ENCODE data around the gene IGF2BP2. TPM values are rescaled to one million over a fixed set of nuclear protein-coding genes. Genes with fewer than 3 reads are reported as not detected.

The IGF2BP2 gene
- total and polyA plus RNA-seq, 9 of the 15 experiments (the other 6 are each of a cell fraction or from before 2014, with no cell fraction given) = 3.2 to 59.6 (median 30.5) TPM

DNA sequence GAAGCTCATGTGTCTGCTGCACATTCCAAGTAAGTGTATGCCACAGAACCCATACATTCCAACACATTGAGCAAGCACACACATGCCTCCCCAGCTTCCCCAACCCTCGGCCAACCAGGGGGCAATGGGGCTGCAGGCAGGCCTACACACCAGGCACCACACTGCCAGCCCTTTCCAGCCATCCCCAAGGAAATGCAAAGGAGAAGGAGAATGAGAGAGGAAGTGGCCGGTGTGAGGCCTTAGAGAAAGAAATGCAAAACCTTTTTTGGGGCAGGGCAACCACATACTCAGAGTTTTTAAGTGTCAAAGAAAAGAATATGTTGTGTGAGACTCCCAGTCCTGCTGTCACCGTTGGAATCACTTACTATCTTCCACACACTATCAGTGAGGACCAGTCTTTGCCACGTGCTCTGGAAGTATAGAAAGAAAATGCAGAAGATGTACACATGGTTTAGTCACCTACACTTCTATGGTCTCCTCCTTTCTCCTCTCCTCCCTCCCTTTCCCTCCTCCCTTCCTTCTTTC, 11.1 kb downstream of the IGF2BP2 start (continued):
- TF ChIP-seq, protein P1, sequence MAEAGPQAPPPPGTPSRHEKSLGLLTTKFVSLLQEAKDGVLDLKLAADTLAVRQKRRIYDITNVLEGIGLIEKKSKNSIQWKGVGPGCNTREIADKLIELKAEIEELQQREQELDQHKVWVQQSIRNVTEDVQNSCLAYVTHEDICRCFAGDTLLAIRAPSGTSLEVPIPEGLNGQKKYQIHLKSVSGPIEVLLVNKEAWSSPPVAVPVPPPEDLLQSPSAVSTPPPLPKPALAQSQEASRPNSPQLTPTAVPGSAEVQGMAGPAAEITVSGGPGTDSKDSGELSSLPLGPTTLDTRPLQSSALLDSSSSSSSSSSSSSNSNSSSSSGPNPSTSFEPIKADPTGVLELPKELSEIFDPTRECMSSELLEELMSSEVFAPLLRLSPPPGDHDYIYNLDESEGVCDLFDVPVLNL (CRISPR knock-in tag; IDR thresholded peaks at IDR 0.05; ENCODE audit: low read depth) = no peak
- no peak for TF ChIP-seq CHAMP1 (IDR thresholded peaks at IDR 0.05)
- peak in 1 of 2 experiments; percentile 27 for TF ChIP-seq AFF1 (IDR thresholded peaks at IDR 0.05; ENCODE audit: low read depth in 1 of 2, partially characterized antibody in 2 of 2)
- no peak for TF ChIP-seq PYGO2 (tag; IDR thresholded peaks at IDR 0.05)
- peak; percentile 88 for TF ChIP-seq SPI1 (IDR thresholded peaks at IDR 0.05; ENCODE audit: borderline replicate concordance, low read depth, low read length)
- peak; percentile 94 for TF ChIP-seq MYC (IDR thresholded peaks at IDR 0.05; ENCODE audit: low read depth, low read length)
- peak; percentile 70; the same call in 1 of the 2 replicates for TF ChIP-seq MYC (CRISPR knock-in tag; IDR thresholded peaks at IDR 0.05; ENCODE audit: borderline replicate concordance, low read depth)
- no peak for TF ChIP-seq NCOA2 (IDR thresholded peaks at IDR 0.05; ENCODE audit: partially characterized antibody in 2 of 2)
- TF ChIP-seq E2F6 (IDR thresholded peaks at IDR 0.05; ENCODE audit: borderline replicate concordance in 1 of 2, extremely low read depth in 1 of 2, insufficient read depth in 1 of 2, insufficient read length in 1 of 2, low read depth in 1 of 2, low read length in 1 of 2, poor library complexity in 1 of 2, severe bottlenecking in 1 of 2) = peak; percentile 33 to 63
- TF ChIP-seq POU5F1 (IDR thresholded peaks at IDR 0.05; ENCODE audit: borderline replicate concordance, low read depth, low read length, partially characterized antibody) = no peak
- no peak for TF ChIP-seq PTTG1 (tag; IDR thresholded peaks at IDR 0.05; ENCODE audit: low read depth)
- no peak for TF ChIP-seq PRPF4 (IDR thresholded peaks at IDR 0.05; ENCODE audit: insufficient read depth, low read depth, low read length, poor library complexity, severe bottlenecking)
- no peak for TF ChIP-seq ZNF561 (CRISPR knock-in tag; conservative IDR thresholded peaks at IDR 0.05)
- TF ChIP-seq ZNF175 (CRISPR knock-in tag; IDR thresholded peaks at IDR 0.05; ENCODE audit: low read depth) = no peak
- TF ChIP-seq DEAF1 (CRISPR knock-in tag; IDR thresholded peaks at IDR 0.05) = no peak
